GM19455 (cell line): ENCODE results near the gene TTLL9.

Experiments
- ATAC-seq: cut with Tn5 transposase; IDR thresholded peaks from one replicate; pipeline ENCODE4 v1.9.1; 2021; ENCODE audit not compliant: unreplicated experiment

The TTLL9 gene

GRCh38 chr20:31836853-31837608, 33.4 kb upstream of the TTLL9 start:
- no peak for ATAC-seq

- no peak for ATAC-seq
Observed at GRCh38 chr20:31837896-31838397, 32.5 kb upstream of the TTLL9 start.

GRCh38 chr20:31838646-31839292, 31.7 kb upstream of the TTLL9 start:
- ATAC-seq = no peak

GRCh38 chr20:31839782-31840487, 30.5 kb upstream of the TTLL9 start:
- ATAC-seq = no peak

- no peak for ATAC-seq
Observed at GRCh38 chr20:31840906-31841816, 29.3 kb upstream of the TTLL9 start.

GRCh38 chr20:31841928-31842327, 28.5 kb upstream of the TTLL9 start:
- no peak for ATAC-seq

GRCh38 chr20:31842471-31843157, 27.8 kb upstream of the TTLL9 start:
- no peak for ATAC-seq

GRCh38 chr20:31843288-31843687, 27.1 kb upstream of the TTLL9 start:
- ATAC-seq = no peak

- no peak for ATAC-seq
Observed at GRCh38 chr20:31843881-31844280, 26.6 kb upstream of the TTLL9 start.

- ATAC-seq = no peak
Observed at GRCh38 chr20:31844737-31845299, 25.6 kb upstream of the TTLL9 start.

GRCh38 chr20:31845300-31845863, 25.1 kb upstream of the TTLL9 start, which contains the start of gene FOXS1:
TSS of gene FOXS1 (minus strand) at chr20:31845604. CDS start at chr20:31845542, 62 bp downstream.
- ATAC-seq = no peak

GRCh38 chr20:31846793-31847138, 23.7 kb upstream of the TTLL9 start:
- ATAC-seq = no peak

- no peak for ATAC-seq
Observed at GRCh38 chr20:31848088-31848999, 22.1 kb upstream of the TTLL9 start.

- ATAC-seq = no peak
Observed at GRCh38 chr20:31849306-31849930, 21.0 kb upstream of the TTLL9 start.

- ATAC-seq = no peak
Observed at GRCh38 chr20:31851240-31851955, 19.0 kb upstream of the TTLL9 start.

- ATAC-seq = no peak
Observed at GRCh38 chr20:31853481-31853880, 17.0 kb upstream of the TTLL9 start.

- ATAC-seq = no peak
Observed at GRCh38 chr20:31856516-31856915, 13.9 kb upstream of the TTLL9 start.
